ENCODE data around the gene SOX6. TPM values are rescaled to one million over a fixed set of nuclear protein-coding genes. Genes with fewer than 3 reads are reported as not detected.

The SOX6 gene
- polyA plus RNA-seq, 1 of the 3 experiments (the other 2 are of a cell fraction): 0.03 TPM

DNA sequence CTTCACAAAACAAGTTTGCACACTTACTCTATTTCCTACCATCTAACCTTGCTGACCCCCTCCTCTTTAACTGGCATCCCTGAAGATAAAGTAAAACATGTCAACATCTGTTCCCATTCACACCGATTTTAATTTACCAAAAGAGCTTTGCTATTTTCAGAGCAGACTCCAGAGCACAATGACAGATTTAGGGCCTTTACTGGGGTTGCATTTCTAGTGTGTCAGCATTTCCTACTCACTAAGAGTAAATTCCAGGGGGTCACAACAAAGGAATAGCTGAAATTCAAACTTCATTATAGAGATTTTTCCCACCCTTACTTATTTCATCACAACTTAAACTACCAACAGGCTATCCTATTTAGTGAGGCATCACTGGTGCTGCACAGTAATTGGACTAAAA, 60.8 kb downstream of the SOX6 start:
- 39% methylated on average over 1 of the region's 1 CpG for WGBS (ENCODE audit: low lambda C conversion rate)
- POLR2A ChIA-PET: no interaction called here
- TF ChIP-seq TEAD4 (IDR thresholded peaks at IDR 0.05; ENCODE audit: borderline replicate concordance, insufficient read depth): no peak
- TF ChIP-seq, protein P1, sequence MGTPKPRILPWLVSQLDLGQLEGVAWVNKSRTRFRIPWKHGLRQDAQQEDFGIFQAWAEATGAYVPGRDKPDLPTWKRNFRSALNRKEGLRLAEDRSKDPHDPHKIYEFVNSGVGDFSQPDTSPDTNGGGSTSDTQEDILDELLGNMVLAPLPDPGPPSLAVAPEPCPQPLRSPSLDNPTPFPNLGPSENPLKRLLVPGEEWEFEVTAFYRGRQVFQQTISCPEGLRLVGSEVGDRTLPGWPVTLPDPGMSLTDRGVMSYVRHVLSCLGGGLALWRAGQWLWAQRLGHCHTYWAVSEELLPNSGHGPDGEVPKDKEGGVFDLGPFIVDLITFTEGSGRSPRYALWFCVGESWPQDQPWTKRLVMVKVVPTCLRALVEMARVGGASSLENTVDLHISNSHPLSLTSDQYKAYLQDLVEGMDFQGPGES (IDR thresholded peaks at IDR 0.05; ENCODE audit: low read depth, low read length): no peak
- TF ChIP-seq MEF2A (IDR thresholded peaks at IDR 0.05; ENCODE audit: borderline replicate concordance, low read depth): no peak
- TF ChIP-seq, protein P2, sequence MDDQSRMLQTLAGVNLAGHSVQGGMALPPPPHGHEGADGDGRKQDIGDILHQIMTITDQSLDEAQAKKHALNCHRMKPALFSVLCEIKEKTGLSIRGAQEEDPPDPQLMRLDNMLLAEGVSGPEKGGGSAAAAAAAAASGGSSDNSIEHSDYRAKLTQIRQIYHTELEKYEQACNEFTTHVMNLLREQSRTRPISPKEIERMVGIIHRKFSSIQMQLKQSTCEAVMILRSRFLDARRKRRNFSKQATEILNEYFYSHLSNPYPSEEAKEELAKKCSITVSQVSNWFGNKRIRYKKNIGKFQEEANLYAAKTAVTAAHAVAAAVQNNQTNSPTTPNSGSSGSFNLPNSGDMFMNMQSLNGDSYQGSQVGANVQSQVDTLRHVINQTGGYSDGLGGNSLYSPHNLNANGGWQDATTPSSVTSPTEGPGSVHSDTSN (IDR thresholded peaks at IDR 0.05): no peak
- no peak for TF ChIP-seq GATA2 (CRISPR knock-in tag; IDR thresholded peaks at IDR 0.05)
- no peak for TF ChIP-seq CHD2 (IDR thresholded peaks at IDR 0.05; ENCODE audit: low read length, partially characterized antibody)
- TF ChIP-seq NRF1 (IDR thresholded peaks at IDR 0.05; ENCODE audit: low read depth, low read length): no peak
- no peak for DNase-seq
- H3K4me2 ChIP-seq: no peak overlapping the region
- H3F3A ChIP-seq (replicated peaks; ENCODE audit: insufficient read depth): no peaks in the 10 kb centered on the region
- H3K9me2 ChIP-seq: no peaks in the 10 kb centered on the region
- H3K4me3 ChIP-seq (ENCODE audit: low read depth in 2 of 2, low read length in 1 of 2): no peak overlapping the region
- H3K79me2 ChIP-seq (ENCODE audit: insufficient read depth): no peaks in the 10 kb centered on the region
- H3K9me3 ChIP-seq: no peaks in the 10 kb centered on the region
- CTCF ChIA-PET: no interaction called here
- H3K4me1 ChIP-seq (ENCODE audit: control insufficient read depth in 1 of 2, insufficient read depth in 2 of 2, low read depth in 1 of 2, low read length in 1 of 2): peaks cover 0 to 4% of the 10 kb centered on the region in 2 experiments; a peak in 2 of 4 replicates
- H3K9ac ChIP-seq: no peak overlapping the region
- H3K36me3 ChIP-seq (replicated peaks in 1 of 2; ENCODE audit: control insufficient read depth in 1 of 2, insufficient read depth in 2 of 2, low read length in 1 of 2): no peaks in the 10 kb centered on the region
- H3K27ac ChIP-seq (ENCODE audit: low read depth in 2 of 2, low read length in 1 of 2): no peak overlapping the region
- no peaks in the 10 kb centered on the region for H3K27me3 ChIP-seq (ENCODE audit: insufficient read depth)
- H2AFZ ChIP-seq (ENCODE audit: low read depth): no peak overlapping the region
- no peaks in the 10 kb centered on the region for H4K20me1 ChIP-seq (ENCODE audit: insufficient read depth)

DNA sequence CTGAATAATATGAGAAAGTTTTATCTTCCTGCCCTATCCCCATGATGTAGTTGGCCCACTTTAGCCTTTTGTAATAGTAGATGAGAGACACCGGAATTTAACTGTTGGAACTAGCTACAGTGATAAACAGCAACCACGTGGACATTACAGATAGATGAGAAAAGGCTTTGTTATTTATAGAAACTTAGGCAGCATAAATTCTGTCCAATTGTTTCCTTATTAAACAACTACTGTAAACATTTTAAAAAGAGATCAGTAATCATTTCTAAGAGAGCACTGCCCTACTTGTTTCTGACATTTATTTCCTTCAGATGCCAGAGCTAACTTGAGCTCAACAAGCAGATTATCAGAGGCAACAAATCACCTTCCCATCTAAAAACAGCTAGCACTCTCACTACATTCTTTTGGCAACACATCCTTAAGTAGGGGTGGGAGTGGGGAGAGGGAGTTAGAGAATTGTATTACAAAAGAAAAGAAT, 63.1 kb downstream of the SOX6 start:
- Histone ChIP-seq H3K9me3 (no peaks in the 10 kb centered on the region), H3K27ac (ENCODE audit: low read depth in 2 of 2, low read length in 1 of 2) (no peak overlapping the region), H3K9me2 (no peaks in the 10 kb centered on the region), H3K79me2 (ENCODE audit: insufficient read depth) (no peaks in the 10 kb centered on the region), H2AFZ (ENCODE audit: low read depth) (no peak overlapping the region), H3K4me3 (ENCODE audit: low read depth in 2 of 2, low read length in 1 of 2) (no peak overlapping the region), H3K9ac (no peak overlapping the region), H3K4me2 (no peak overlapping the region), H3K36me3 (replicated peaks in 1 of 2; ENCODE audit: control insufficient read depth in 1 of 2, insufficient read depth in 2 of 2, low read length in 1 of 2) (no peaks in the 10 kb centered on the region), H4K20me1 (ENCODE audit: insufficient read depth) (no peaks in the 10 kb centered on the region), H3K4me1 (ENCODE audit: control insufficient read depth in 1 of 2, insufficient read depth in 2 of 2, low read depth in 1 of 2, low read length in 1 of 2) (peaks cover 0 to 4% of the 10 kb centered on the region in 2 experiments; a peak in 2 of 4 replicates), H3F3A (replicated peaks; ENCODE audit: insufficient read depth) (no peaks in the 10 kb centered on the region), H3K27me3 (ENCODE audit: insufficient read depth) (no peaks in the 10 kb centered on the region)
- ChIA-PET POLR2A (no interaction called here), CTCF (no interaction called here)
- 64% methylated on average over 2 of the region's 2 CpGs for WGBS (ENCODE audit: low lambda C conversion rate)
- TF ChIP-seq MXI1 (IDR thresholded peaks at IDR 0.05; ENCODE audit: low read depth, low read length): no peak
- TF ChIP-seq, protein P3, sequence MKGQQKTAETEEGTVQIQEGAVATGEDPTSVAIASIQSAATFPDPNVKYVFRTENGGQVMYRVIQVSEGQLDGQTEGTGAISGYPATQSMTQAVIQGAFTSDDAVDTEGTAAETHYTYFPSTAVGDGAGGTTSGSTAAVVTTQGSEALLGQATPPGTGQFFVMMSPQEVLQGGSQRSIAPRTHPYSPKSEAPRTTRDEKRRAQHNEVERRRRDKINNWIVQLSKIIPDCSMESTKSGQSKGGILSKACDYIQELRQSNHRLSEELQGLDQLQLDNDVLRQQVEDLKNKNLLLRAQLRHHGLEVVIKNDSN (IDR thresholded peaks at IDR 0.05; ENCODE audit: borderline replicate concordance, low read depth): no peak
- no peak for TF ChIP-seq TEAD4 (IDR thresholded peaks at IDR 0.05; ENCODE audit: borderline replicate concordance, insufficient read depth)
- TF ChIP-seq, protein P4, sequence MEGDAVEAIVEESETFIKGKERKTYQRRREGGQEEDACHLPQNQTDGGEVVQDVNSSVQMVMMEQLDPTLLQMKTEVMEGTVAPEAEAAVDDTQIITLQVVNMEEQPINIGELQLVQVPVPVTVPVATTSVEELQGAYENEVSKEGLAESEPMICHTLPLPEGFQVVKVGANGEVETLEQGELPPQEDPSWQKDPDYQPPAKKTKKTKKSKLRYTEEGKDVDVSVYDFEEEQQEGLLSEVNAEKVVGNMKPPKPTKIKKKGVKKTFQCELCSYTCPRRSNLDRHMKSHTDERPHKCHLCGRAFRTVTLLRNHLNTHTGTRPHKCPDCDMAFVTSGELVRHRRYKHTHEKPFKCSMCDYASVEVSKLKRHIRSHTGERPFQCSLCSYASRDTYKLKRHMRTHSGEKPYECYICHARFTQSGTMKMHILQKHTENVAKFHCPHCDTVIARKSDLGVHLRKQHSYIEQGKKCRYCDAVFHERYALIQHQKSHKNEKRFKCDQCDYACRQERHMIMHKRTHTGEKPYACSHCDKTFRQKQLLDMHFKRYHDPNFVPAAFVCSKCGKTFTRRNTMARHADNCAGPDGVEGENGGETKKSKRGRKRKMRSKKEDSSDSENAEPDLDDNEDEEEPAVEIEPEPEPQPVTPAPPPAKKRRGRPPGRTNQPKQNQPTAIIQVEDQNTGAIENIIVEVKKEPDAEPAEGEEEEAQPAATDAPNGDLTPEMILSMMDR (IDR thresholded peaks at IDR 0.05): no peak
- no peak for TF ChIP-seq POLR2AphosphoS5 (IDR thresholded peaks at IDR 0.05; ENCODE audit: low read depth, low read length)
- no peak for TF ChIP-seq TAF1 (IDR thresholded peaks at IDR 0.05; ENCODE audit: borderline replicate concordance, low read depth, low read length)
- TF ChIP-seq ELF1 (IDR thresholded peaks at IDR 0.05): no peak
- no peak for TF ChIP-seq GATA2 (CRISPR knock-in tag; IDR thresholded peaks at IDR 0.05)
- TF ChIP-seq CHD2 (IDR thresholded peaks at IDR 0.05; ENCODE audit: low read length, partially characterized antibody): no peak
- no peak for TF ChIP-seq EP300 (IDR thresholded peaks at IDR 0.05; ENCODE audit: borderline replicate concordance in 1 of 2, low read depth in 1 of 2, low read length in 1 of 2)
- no peak for TF ChIP-seq SMC3 (IDR thresholded peaks at IDR 0.05; ENCODE audit: low read depth, low read length)
- TF ChIP-seq, protein P2 (IDR thresholded peaks at IDR 0.05): no peak
- TF ChIP-seq, protein P5, sequence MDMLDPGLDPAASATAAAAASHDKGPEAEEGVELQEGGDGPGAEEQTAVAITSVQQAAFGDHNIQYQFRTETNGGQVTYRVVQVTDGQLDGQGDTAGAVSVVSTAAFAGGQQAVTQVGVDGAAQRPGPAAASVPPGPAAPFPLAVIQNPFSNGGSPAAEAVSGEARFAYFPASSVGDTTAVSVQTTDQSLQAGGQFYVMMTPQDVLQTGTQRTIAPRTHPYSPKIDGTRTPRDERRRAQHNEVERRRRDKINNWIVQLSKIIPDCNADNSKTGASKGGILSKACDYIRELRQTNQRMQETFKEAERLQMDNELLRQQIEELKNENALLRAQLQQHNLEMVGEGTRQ (IDR thresholded peaks at IDR 0.05; ENCODE audit: borderline replicate concordance, low read depth, low read length): no peak
- TF ChIP-seq YY1 (IDR thresholded peaks at IDR 0.05; ENCODE audit: low read depth): no peak
- no peak for DNase-seq

Measured in SK-N-SH (cell line).